Midbrain (tissue), 1 donor: ENCODE measurements around the gene GTPBP4.

ENCODE experiments used
- DNase-seq: peaks from one replicate; lab custom pipeline; 2025; lab: John Stamatoyannopoulos, UW

Gene GTPBP4

GRCh38 chr10:966466-967235 is 21.6 kb upstream of the GTPBP4 start:
- DNase-seq = no peak

- DNase-seq = no peak
Measured at GRCh38 chr10:968546-969199, 19.6 kb upstream of the GTPBP4 start.

GRCh38 chr10:969473-970150 is 18.6 kb upstream of the GTPBP4 start:
- DNase-seq = no peak

GRCh38 chr10:970311-971149 is 17.7 kb upstream of the GTPBP4 start:
- no peak for DNase-seq

GRCh38 chr10:971150-971542 is 17.1 kb upstream of the GTPBP4 start:
- peak; percentile 5 for DNase-seq

GRCh38 chr10:971613-972012 is 16.6 kb upstream of the GTPBP4 start:
- no peak for DNase-seq

GRCh38 chr10:972763-973162 is 15.5 kb upstream of the GTPBP4 start:
- no peak for DNase-seq

GRCh38 chr10:974038-974784 is 14.0 kb upstream of the GTPBP4 start:
- DNase-seq = no peak

- no peak for DNase-seq
Measured at GRCh38 chr10:974785-975074, 13.5 kb upstream of the GTPBP4 start.

- DNase-seq = no peak
Measured at GRCh38 chr10:976316-976715, 11.9 kb upstream of the GTPBP4 start.

- DNase-seq = no peak
Measured at GRCh38 chr10:978826-979421, 9.3 kb upstream of the GTPBP4 start.

GRCh38 chr10:980468-981093 is 7.7 kb upstream of the GTPBP4 start:
- no peak for DNase-seq

GRCh38 chr10:983401-983800 is 4.8 kb upstream of the GTPBP4 start:
- no peak for DNase-seq

- DNase-seq = no peak
Measured at GRCh38 chr10:983971-984655, 4.1 kb upstream of the GTPBP4 start.

- DNase-seq = no peak
Measured at GRCh38 chr10:985361-985760, 2.9 kb upstream of the GTPBP4 start.

- no peak for DNase-seq
Measured at GRCh38 chr10:986137-986825, 2.0 kb upstream of the GTPBP4 start.

- no peak for DNase-seq
Measured at GRCh38 chr10:986881-987619, 1.2 kb upstream of the GTPBP4 start.

GRCh38 chr10:987620-987869 is 689 bp upstream of the GTPBP4 start:
- no peak for DNase-seq
